K562 (cell line): ENCODE measurements around the gene CPPED1. TPM values are rescaled to one million over a fixed set of nuclear protein-coding genes. Genes with fewer than 3 reads are reported as not detected.

ENCODE experiments used
- CC2D1A ChIP-seq: fragments of 450-650 bp; IDR thresholded peaks from 2 replicates; pipeline ENCODE4 v1.6.1; 2017; ENCODE audit warnings: mild to moderate bottlenecking
- CEBPG ChIP-seq, 3 experiments: fragments of 200-800 bp in 1 of 3; sonication (Bioruptor generic) in 1 of 3; sonication (generic) in 1 of 3; formaldehyde crosslinking in 1 of 3; IDR thresholded peaks in 2 of 3; conservative IDR thresholded peaks in 1 of 3; 2 replicates each; pipeline versions ENCODE4 v1.6.1 to v1.8.0; 2016 to 2022; ENCODE audit warnings: missing compliant biosample characterization in 2 of 3, missing genetic modification characterization in 2 of 3, mild to moderate bottlenecking in 1 of 3, missing genetic modification reagents in 1 of 3
- MEF2A ChIP-seq: IDR thresholded peaks from 2 replicates; pipeline ENCODE4 v1.6.1; 2011; ENCODE audit warnings: low read depth, mild to moderate bottlenecking, low read length, moderate library complexity; ENCODE audit not compliant: control insufficient read depth
- MTA3 ChIP-seq: fragments of 450-650 bp; formaldehyde crosslinking; IDR thresholded peaks from 2 replicates; pipeline ENCODE4 v1.6.1; 2017; ENCODE audit warnings: mild to moderate bottlenecking, borderline replicate concordance
- NFE2L1 ChIP-seq: fragments of 450-650 bp; IDR thresholded peaks from 2 replicates; pipeline ENCODE4 v1.6.1; 2016; ENCODE audit warnings: missing genetic modification characterization, low read depth, mild to moderate bottlenecking, missing compliant biosample characterization, moderate library complexity, borderline replicate concordance
- polyA plus RNA-seq, 8 experiments: library from polyadenylated mRNA; depleted of rRNA in 4 of 8; stranded (reverse) in 5 of 8; unstranded in 3 of 8; fragments of >200 nt; fragmentation: Nextera tagmentation in 2 of 8; fragmentation: Illumina TruSeq in 1 of 8; extraction: Ambion mirVana in 2 of 8; extraction: Trizol in 1 of 8; gene quantifications; 2 replicates each; pipeline versions ENCODE4 v1.2.1 to v1.2.3, GENCODE V29; 2011 to 2014; ENCODE audit warnings: inconsistent platforms in 1 of 8, missing spikeins in 1 of 8
- total RNA-seq, 7 experiments: library from RNA; depleted of rRNA in 6 of 7; stranded (reverse); fragments of >200 nt in 6 of 7; fragmentation: Illumina TruSeq in 2 of 7; extraction: Trizol in 2 of 7; gene quantifications; 2 replicates each; pipeline versions ENCODE4 v1.2.1 to v1.2.3, GENCODE V29; 2011 to 2021; ENCODE audit warnings: low replicate concordance in 1 of 7
- TF ChIP-seq, protein P1 (sequence below), 2 experiments: fragments of 200-800 bp in 1 of 2; sonication (Bioruptor generic) in 1 of 2; sonication (generic) in 1 of 2; formaldehyde crosslinking in 1 of 2; IDR thresholded peaks in 1 of 2; conservative IDR thresholded peaks in 1 of 2; 2 replicates each; pipeline versions ENCODE4 v1.5.0 to v1.6.1; 2016 to 2020; ENCODE audit warnings: missing compliant biosample characterization in 1 of 2, missing genetic modification characterization in 1 of 2, missing genetic modification reagents in 1 of 2
- TF ChIP-seq, protein P2 (sequence below): sonication (generic); formaldehyde crosslinking; IDR thresholded peaks from 2 replicates; pipeline ENCODE4 v1.8.1; 2023; ENCODE audit warnings: mild to moderate bottlenecking, missing genetic modification reagents, moderate library complexity
- TF ChIP-seq, protein P3 (sequence below): fragments of 200-800 bp; sonication (Bioruptor generic); IDR thresholded peaks from 2 replicates; pipeline ENCODE4 v1.6.1; 2016; ENCODE audit warnings: missing genetic modification characterization, missing compliant biosample characterization

CPPED1 gene
- total and polyA plus RNA-seq, 9 of the 15 experiments (the other 6 are each of a cell fraction or from before 2014, with no cell fraction given): 7.5 to 25.7 (median 16.9) TPM

- no peak for TF ChIP-seq CEBPG (CRISPR knock-in tag; IDR thresholded peaks at IDR 0.05)
- TF ChIP-seq CEBPG (tag; conservative IDR thresholded peaks at IDR 0.05 in 1 of 2, IDR thresholded peaks at IDR 0.05 in 1 of 2): no peak
- TF ChIP-seq MEF2A: no peak
- no peak for TF ChIP-seq NFE2L1
- TF ChIP-seq MTA3: no peak
- TF ChIP-seq, protein P1, sequence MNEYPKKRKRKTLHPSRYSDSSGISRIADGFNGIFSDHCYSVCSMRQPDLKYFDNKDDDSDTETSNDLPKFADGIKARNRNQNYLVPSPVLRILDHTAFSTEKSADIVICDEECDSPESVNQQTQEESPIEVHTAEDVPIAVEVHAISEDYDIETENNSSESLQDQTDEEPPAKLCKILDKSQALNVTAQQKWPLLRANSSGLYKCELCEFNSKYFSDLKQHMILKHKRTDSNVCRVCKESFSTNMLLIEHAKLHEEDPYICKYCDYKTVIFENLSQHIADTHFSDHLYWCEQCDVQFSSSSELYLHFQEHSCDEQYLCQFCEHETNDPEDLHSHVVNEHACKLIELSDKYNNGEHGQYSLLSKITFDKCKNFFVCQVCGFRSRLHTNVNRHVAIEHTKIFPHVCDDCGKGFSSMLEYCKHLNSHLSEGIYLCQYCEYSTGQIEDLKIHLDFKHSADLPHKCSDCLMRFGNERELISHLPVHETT (CRISPR knock-in tag; conservative IDR thresholded peaks at IDR 0.05 in 1 of 2, IDR thresholded peaks at IDR 0.05 in 1 of 2): 0 out of 4 replicates have a peak, but pooled peaks of 1 of the 2 experiments have one; percentile 30
- TF ChIP-seq, protein P2, sequence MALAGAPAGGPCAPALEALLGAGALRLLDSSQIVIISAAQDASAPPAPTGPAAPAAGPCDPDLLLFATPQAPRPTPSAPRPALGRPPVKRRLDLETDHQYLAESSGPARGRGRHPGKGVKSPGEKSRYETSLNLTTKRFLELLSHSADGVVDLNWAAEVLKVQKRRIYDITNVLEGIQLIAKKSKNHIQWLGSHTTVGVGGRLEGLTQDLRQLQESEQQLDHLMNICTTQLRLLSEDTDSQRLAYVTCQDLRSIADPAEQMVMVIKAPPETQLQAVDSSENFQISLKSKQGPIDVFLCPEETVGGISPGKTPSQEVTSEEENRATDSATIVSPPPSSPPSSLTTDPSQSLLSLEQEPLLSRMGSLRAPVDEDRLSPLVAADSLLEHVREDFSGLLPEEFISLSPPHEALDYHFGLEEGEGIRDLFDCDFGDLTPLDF: no peak
- TF ChIP-seq CC2D1A: no peak
- TF ChIP-seq, protein P3, sequence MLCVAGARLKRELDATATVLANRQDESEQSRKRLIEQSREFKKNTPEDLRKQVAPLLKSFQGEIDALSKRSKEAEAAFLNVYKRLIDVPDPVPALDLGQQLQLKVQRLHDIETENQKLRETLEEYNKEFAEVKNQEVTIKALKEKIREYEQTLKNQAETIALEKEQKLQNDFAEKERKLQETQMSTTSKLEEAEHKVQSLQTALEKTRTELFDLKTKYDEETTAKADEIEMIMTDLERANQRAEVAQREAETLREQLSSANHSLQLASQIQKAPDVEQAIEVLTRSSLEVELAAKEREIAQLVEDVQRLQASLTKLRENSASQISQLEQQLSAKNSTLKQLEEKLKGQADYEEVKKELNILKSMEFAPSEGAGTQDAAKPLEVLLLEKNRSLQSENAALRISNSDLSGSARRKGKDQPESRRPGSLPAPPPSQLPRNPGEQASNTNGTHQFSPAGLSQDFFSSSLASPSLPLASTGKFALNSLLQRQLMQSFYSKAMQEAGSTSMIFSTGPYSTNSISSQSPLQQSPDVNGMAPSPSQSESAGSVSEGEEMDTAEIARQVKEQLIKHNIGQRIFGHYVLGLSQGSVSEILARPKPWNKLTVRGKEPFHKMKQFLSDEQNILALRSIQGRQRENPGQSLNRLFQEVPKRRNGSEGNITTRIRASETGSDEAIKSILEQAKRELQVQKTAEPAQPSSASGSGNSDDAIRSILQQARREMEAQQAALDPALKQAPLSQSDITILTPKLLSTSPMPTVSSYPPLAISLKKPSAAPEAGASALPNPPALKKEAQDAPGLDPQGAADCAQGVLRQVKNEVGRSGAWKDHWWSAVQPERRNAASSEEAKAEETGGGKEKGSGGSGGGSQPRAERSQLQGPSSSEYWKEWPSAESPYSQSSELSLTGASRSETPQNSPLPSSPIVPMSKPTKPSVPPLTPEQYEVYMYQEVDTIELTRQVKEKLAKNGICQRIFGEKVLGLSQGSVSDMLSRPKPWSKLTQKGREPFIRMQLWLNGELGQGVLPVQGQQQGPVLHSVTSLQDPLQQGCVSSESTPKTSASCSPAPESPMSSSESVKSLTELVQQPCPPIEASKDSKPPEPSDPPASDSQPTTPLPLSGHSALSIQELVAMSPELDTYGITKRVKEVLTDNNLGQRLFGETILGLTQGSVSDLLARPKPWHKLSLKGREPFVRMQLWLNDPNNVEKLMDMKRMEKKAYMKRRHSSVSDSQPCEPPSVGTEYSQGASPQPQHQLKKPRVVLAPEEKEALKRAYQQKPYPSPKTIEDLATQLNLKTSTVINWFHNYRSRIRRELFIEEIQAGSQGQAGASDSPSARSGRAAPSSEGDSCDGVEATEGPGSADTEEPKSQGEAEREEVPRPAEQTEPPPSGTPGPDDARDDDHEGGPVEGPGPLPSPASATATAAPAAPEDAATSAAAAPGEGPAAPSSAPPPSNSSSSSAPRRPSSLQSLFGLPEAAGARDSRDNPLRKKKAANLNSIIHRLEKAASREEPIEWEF (CRISPR knock-in tag): no peak
Observed at GRCh38 chr16:12794486-12795387, 8.9 kb downstream of the CPPED1 start (continued).
